GM19397 (cell line): ENCODE results near the gene KRT78.

ENCODE experiments used
- ATAC-seq: cut with Tn5 transposase; IDR thresholded peaks from one replicate; pipeline ENCODE4 v1.9.1; 2021; ENCODE audit warnings: mild to moderate bottlenecking, moderate library complexity; ENCODE audit not compliant: unreplicated experiment

Gene KRT78

DNA sequence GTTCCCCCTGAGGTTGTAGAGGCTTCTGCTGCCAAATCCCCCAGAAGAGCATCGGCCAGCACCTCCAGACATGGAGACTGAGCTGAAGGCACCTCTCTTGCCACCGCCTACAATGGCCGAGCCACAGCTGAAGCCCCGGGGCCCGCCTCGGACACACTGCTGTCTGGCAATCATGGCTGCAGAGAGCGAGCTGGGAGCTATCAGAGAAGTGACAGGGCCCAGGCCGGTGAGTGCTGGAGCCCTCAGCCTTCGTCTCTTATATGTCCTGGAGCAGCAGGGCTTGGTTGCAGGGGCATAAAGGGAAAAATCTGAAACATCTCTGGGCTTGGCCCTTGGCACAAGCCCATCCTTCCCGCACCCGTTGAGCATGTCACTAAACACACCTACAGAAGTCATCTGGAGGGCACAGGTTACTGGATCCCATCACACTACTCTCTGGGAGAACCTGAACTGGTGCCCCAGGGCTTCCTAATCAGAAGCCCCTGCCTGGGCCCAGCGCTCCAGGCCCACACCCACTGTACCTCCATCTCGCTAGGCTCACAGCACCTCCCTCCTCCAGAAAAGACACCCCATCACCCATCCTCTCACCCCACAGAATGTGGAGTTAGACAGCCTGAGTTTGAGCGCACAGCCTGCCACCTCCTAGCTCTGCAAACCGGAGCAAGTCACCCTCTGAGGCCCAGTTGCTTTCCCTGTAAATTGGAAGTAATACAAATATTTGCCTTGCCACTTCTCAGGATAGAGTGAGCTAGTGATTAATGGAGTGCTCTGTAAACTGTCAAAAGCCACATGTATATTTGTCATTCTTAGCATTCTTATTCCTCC lies 34.7 kb downstream of the KRT78 start, which contains the start of gene KRT4:
Gene KRT4, minus strand, starts transcription at position 232 of the 825 bp plus-strand sequence. Its CDS starts 58 bp downstream, at position 174.
- ATAC-seq: no peak

DNA sequence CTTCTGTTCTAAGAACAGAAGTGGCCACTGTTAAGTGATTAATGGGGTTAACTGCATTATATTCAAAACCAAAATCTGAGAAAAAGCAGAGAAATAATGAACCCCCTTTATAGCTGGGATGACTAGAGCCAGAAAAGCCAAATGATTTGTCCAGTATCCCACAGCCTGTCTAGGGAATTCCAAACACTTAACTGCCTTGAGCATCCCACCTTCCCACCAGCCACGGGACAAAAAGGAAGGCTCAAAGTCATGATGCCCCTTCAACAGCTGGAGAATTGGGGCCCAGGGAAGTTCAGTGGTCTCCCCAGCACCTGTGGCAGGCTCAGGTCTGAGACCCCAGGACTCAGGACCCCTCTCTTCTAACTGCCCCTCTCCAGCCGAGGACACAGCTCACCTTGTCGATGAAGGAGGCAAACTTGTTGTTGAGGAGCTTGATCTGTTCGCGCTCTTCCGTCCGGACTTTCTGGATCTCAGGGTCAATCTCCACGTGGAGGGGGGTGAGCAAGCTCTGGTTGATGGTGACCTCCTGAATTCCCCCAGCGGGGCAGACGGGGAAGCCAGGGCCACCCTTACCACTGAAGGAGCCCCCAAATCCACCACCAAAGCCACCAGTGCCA lies 35.5 kb downstream of the KRT78 start:
- no peak for ATAC-seq

DNA sequence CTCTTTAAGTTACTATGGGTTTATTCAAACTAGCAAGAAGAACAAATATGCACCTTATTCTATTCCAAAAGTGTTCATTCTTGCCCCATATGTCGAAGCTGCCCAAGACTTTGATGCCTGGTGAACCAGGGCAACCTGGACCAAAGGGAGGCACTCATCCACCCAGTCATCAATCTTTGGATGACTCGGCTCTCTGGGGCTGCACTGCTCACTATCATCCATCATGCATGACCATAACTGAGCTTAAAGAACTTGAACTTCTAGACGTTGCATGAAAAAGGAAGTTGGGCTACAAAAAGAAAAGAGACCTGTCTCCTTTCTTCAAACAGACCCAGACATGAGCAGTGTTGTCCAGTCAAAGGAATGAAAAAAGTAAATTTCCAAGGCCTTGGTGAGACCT lies 36.0 kb downstream of the KRT78 start:
- no peak for ATAC-seq

DNA sequence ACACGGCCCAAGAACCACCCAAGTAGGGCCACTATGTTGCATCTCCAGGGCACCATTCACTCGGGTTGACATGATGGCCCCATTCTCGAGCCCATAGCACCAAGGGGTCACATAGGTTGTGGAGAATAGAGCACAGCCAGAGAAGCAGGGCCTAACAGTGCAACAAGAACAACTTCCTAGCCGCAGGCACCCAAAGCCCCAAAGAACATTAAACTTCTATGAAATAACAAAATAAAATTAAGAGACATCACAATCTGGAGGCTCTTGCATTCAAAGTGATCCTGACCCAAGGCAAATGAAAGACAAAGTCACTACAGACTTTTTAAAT lies 36.8 kb downstream of the KRT78 start:
- ATAC-seq: no peak

DNA sequence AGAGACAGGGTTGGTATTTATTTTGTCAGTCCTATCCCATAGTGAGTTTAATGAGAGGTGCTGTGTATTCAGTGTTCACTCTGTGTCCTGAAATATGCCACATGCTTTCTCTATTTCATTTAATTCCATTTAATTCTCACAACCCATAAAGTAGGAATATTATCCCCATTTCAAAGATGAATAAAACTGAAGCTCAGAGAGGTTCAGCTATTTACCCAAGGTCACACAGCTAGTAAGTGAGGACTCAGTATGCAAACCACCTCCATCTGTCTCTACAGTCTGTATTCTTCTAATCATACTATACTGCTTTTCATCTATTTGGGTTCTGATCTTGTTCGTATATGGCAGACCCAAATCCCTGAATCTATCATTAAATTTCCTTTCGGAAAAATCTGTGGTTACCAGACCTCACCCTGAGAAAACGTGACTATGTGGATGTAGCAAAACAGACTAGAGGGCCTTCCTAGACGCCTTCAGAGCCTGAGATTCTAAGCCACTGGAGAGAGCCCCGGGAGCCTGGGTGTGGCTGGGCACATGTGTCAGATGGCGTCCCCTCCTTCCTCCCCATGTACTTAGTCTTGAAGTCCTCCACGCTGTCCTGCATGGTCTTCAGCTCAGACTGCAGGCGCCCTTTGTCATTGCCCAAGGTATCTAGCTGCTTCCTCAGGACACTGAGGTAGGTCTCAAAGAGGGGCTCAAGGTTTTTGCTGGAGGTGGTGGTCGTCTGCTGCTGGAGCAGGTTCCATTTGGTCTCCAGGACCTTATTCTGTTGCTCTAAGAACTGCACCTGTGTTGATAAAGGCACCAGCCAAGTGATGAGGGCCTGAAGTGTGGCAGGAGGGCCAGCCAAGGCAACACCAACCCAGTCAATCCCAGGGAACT lies 37.4 kb downstream of the KRT78 start:
- ATAC-seq: no peak

DNA sequence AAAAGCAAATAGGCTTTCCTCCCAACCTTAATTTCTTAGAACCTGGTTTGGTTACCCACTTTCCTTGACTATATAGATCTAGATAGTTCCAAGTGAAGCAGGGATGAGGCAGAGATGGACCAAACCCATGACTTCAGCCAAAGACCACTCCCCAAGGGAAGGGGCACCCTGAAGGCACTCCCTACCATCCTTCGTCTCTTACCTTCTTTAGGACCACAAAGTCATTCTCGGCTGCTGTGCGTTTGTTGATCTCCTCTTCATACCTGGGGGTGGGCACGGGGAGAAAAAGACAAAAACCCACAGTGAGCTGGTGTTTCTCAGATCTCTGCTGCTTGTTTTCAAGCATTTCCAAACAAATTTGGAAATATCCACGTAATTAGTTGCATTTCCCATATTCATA lies 38.2 kb downstream of the KRT78 start:
- ATAC-seq: no peak

DNA sequence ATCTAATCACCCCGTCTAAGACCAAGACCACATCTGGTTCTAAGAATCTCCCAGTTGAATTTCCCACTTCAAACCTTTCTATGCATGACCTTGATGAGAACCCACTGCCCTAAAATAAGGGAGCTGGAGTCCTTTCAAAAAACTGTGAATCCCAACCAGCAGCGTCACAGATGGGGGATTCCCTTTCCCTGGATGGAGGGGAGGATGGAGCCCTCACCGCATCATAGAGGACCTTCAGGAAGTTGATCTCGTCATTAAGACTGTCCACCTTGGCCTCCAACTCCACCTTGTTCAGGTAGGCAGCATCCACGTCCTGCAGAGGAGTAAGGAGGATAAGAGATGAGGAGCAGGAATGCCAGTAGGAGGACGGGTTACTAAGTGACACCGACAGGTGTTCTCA lies 39.6 kb downstream of the KRT78 start:
- ATAC-seq: no peak

DNA sequence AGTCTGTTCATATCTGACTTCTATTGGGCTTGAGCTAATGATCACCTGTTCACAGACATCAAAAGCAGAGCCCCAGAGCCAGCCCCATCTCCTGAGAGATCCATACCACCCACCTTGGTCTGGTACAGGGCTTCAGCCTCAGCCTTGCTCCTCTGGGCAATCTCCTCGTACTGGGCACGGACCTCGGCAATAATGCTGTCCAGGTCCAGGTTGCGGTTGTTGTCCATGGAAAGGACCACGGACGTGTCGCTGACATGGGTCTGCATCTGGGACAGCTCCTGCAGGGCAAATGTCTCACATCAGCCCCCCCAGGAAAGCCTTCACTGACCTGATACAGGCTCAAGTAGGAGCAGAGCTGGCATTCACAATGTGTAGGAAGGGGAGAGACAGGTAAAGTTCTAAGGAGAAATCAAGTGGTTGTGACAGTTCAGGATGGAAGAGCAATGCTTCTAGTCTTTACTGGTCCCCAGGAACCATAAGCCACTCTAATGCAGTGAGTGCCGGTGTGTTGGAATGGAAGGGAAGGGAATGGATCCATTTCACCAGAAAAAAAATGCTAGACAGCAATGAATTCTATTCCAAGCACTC lies 40.1 kb downstream of the KRT78 start:
- ATAC-seq: no peak

DNA sequence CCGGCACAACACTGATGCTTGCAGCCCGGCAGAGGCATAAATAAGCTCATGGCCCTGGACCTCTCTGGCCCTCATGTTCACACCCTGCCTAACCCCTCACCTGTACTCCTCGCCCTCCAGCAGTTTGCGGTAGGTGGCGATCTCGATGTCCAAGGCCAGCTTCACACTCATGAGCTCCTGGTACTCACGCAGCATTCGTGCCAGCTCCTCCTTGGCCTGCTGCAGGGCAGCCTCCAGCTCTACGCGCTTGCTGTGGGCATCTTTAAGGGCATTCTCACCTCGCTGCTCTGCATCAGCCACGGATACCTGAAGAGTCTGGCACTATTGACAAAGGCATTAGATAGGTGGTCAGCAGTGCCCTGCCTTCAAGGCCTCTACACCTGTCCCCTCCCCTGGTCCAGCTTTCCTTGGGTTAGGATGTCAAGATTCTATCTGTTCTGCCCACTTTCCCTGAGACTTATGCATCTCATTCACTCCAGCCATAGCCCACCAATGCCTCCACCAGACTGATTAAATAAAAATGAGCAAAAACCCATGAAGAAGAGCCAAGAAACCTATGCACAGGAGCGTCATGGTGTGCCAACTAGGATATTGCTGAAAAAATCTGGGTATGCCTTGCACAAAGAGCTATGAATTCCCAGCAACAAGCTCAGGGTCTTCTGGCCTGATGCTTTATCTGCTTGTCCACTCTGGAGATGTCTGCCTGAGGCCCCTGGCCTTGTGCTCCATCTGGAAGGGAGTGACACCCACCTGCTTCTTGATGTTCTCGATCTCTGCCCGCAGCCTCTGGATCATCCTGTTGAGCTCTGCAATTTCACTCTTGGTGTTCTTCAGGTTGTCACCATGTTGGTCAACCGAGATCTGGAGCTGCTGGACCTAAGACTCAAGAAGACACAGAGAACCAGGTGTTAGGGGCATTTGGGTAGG lies 41.0 kb downstream of the KRT78 start:
- no peak for ATAC-seq

DNA sequence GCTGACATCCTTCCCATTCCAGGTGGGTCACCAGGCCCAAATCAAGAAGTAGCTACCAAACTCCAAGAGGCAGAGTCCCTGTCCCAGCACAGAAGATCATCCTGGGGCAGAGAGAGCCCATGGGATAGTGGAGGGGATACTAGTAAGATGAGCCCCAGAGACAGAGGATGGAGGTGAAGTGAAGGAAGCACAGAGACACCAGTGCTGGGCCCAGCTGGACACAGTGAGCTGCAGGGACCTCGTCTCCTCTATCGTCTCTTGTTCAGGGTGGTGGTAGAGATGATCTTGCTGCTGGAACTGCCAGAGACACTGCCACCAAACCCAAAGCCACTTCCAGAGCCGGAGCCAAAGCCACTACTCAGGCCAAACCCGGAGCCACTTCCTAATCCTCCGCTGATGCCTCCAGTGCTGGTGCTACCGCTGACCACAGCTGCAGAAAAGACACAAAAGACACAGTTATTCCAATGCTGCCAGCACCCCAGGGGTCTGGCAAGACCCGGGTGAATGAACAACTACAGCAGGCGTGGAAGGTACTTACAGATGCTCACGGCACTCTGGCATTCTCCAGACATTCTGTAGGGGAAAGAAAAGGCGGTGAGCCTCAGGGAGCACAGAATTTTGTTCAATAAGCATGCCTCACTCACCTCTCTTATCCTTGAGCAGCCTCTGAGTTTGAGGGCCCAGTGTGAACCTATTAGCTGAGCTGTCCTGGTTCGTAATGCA lies 41.8 kb downstream of the KRT78 start:
- no peak for ATAC-seq

DNA sequence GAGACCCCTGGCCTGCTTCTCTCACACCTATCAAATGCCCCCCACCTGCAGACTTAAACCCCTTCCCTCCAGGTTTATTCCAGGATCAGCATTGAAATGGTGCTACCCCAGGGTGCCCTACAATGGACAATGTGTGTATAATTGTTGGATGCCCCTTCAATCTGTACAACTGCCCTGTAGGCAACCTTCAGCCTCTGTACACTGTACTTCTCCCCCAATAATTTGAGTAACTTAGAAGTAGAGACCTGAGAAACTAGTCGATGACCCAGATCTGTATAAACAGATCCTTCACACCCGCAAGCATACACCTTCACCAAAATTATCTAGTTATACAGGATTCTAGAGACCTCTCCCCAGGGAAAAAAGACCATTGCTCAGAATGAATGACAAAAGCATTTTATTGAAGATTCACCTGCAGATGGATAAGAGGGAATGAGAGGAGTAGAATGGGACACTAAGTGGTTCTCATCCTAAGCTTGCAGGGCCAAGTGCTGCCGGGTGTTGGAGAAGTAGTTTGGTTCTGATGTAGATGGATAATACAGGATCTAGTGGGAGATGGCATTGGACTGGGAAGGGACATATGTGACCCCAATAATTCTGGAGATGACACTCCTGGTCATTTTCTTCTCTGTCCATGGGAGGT lies 42.5 kb downstream of the KRT78 start:
- ATAC-seq: no peak

DNA sequence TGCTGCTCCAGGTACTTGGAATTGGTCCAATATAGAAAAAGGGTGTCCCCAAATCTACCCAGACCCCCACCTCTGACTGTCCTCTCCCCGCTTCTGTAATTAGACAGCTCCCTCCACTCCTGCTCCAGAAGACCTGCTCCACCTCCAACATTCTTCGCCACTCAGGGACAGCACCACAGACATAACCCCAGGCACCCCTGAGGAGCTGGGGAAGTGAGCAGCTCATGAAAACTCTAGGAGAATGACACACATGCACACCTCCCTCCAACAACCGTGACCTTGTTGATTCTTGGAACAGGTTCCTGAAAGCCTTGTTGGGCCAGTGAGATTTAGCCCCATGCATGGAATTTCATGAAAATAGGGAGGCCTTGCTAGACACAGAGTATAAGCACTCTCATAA lies 43.1 kb downstream of the KRT78 start:
- ATAC-seq: no peak

DNA sequence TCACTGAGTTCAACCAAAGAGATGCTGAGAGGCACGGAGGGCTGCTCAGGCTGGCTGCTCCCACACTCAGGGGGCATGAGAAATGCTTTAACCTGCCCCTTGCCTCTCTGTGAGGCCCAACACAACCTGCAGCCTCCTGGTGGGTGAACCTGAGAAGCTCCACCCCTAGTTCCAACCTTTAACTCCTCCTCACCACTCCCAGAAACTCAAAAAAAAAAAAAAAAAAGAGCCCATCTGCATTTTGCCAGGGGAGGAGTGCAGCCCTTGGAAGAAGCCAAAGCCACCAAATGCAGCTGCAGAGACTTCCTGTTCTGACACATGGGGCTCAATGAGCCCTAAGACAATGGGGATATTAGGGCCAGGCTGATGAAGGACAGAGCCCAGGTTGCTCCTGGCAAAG lies 43.8 kb downstream of the KRT78 start:
- no peak for ATAC-seq

DNA sequence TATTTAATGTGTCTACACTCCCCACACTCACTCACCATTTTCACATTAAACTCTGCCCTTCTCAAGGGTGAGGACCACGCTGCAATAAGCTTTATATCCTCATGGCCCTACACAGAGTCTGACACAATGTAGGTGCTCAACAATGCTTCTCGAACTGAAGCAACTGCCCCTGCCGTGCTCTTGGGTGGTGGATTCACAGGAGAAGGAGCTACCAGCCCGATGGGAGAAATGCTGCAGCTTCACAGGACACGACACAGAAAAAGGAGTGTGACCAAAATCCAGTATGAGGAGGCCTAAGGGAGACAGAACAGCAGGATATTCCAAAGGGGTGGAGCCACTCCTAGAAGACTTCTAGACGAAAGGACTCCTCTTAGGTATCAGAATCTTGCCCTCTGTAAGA lies 46.4 kb downstream of the KRT78 start:
- ATAC-seq: no peak

DNA sequence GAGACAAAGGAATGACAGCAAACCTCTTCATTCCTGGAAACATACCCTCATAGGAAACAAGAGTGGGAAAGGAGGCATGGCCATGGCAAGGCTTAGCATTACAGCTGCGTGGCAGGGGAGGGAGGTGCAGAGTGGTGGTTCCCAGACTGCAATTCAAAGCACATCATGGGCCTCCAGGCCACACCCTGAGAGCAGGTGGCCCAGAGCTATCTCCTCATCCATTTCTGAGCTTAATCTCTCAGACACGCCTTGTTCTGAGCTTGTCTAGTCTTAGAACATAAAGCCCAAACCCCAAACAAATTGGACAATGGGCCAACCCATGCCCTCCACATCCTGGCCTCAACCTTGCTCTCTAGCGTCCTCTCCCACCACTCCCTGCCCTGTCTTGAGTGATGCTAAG lies 47.0 kb downstream of the KRT78 start:
- ATAC-seq: no peak

DNA sequence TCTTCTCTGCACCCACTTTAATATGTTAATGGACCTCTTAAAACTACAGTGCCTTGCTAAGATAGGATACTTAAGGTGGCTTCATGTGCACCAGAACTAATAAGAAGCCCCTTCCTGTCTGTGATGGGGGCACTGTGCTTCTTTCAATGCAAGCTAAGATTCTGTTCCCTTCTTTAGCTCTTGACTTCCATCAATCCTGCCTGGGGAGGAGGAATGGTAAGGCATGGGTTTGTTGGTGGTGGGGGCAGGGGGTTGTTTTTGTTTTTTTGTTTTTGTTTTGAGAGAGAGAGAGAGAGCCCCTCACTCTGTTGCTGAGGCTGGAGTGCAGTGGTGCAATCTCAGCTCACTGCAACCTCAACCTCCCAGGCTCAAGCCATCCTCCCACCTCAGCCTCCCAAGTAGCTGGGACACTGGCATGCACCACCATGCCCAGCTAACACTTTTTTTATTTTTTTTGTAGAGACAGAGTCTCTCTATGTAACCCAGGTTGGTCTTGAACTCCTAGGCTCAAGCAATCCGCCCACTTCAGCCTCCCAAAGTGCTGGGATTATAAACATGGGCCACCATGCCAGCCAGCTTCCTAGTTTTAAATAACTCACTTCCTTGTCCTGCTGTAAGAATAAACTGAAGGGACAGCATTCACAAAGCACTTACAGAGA lies 48.4 kb downstream of the KRT78 start:
- ATAC-seq: no peak

DNA sequence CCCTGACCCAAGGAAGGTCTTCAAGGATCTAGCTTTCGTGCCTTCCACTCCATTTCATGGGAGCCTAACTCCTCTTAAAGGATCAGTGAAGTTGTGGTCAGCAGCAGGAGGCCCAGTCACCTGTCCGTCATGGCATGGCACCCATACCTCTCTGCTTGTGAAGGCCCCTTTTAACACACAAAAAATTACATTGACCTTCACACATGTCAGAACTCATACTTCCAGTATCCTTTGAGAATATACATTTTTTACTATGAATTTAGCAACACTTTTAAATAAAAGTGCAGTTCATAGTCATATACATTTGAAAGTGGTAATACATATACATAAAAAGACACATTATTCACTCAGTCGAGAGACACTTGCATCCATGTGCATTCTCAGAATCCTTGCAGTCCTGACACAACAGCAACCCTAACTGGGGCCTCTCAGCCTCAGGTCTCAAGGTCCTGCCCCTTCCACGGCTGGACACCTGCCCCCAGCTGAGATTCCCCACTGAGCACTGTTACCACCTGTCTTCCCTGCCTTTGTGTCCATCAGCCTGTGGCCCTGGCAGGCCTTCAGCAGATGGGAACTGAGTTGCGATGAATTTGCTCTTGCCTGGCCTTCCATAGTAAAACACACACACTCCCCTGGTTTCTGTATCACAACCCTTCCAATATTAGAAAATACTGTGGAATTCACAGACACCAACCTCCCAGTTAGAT lies 49.1 kb downstream of the KRT78 start:
- no peak for ATAC-seq
